ENCODE results near the gene RNF212B.
"Not testable (repeated sequence)": the region's sequence is repeated elsewhere in the genome, so short reads cannot be mapped to it uniquely, and the experiment has no call there.

GRCh38 chr14:23196487-23196886 lies 41.2 kb upstream of the RNF212B start:
- not testable (repeated sequence) for TF ChIP-seq POLR2A, CTCF (IDR thresholded peaks at IDR 0.05)
